ENCODE measurements around the gene ACTN1. TPM values are rescaled to one million over a fixed set of nuclear protein-coding genes. Genes with fewer than 3 reads are reported as not detected.

The ACTN1 gene
- total RNA-seq, 2 donors from 2014 or later: 106 to 185 TPM

GRCh38 chr14:68998062-68998461 is 19.0 kb upstream of the ACTN1 start:
- Histone ChIP-seq H3K9me3 (no peaks in the 10 kb centered on the region), H3K9ac (ENCODE audit: low read depth in 2 of 2, low read length in 2 of 2) (no peak overlapping the region), H3K27me3 (no peaks in the 10 kb centered on the region), H3K27ac (no peak overlapping the region), H3K4me3 (no peak overlapping the region), H3K36me3 (no peaks in the 10 kb centered on the region), H3K4me1 (no peaks in the 10 kb centered on the region)
- TF ChIP-seq, protein P1, sequence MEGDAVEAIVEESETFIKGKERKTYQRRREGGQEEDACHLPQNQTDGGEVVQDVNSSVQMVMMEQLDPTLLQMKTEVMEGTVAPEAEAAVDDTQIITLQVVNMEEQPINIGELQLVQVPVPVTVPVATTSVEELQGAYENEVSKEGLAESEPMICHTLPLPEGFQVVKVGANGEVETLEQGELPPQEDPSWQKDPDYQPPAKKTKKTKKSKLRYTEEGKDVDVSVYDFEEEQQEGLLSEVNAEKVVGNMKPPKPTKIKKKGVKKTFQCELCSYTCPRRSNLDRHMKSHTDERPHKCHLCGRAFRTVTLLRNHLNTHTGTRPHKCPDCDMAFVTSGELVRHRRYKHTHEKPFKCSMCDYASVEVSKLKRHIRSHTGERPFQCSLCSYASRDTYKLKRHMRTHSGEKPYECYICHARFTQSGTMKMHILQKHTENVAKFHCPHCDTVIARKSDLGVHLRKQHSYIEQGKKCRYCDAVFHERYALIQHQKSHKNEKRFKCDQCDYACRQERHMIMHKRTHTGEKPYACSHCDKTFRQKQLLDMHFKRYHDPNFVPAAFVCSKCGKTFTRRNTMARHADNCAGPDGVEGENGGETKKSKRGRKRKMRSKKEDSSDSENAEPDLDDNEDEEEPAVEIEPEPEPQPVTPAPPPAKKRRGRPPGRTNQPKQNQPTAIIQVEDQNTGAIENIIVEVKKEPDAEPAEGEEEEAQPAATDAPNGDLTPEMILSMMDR (IDR thresholded peaks at IDR 0.05): no peak
- intact Hi-C loops (cut with DNase I): no loop called here
- no peak for DNase-seq

- H3K27me3 ChIP-seq: no peaks in the 10 kb centered on the region
- no peaks in the 10 kb centered on the region for H3K9me3 ChIP-seq
Measured at GRCh38 chr14:68995731-68996130, 16.6 kb upstream of the ACTN1 start.

DNA sequence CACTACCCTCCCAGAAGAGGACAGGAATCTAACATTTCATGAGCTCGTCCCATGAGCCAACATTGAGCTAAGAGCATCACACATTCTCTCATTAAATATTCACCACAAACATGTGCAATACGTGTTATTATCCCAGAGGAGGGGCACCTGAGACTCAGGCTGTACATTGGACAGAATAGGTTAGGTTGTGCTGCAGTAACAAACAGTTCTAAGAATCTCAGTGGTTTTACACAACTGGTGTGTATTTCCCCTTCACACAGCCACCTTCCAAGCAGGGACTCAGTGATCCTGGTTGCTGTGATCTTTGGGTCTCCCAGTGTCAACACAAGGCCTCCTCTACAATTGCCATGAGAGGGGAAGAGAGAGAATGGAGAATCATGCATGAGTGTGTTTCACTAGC is 15.0 kb upstream of the ACTN1 start:
- Histone ChIP-seq H3K27ac (no peak overlapping the region), H3K4me1 (no peaks in the 10 kb centered on the region), H3K36me3 (no peaks in the 10 kb centered on the region), H3K9ac (ENCODE audit: low read depth in 2 of 2, low read length in 2 of 2) (no peak overlapping the region), H3K4me3 (no peak overlapping the region), H3K27me3 (no peaks in the 10 kb centered on the region), H3K9me3 (no peaks in the 10 kb centered on the region)
- no peak for DNase-seq
- intact Hi-C loops (cut with DNase I): no loop called here
- TF ChIP-seq, protein P1 (IDR thresholded peaks at IDR 0.05): no peak

More at GRCh38 chr14:68995731-68996130, 16.6 kb upstream of the ACTN1 start:
- no peak overlapping the region for H3K27ac ChIP-seq
- no peak for DNase-seq
- no peaks in the 10 kb centered on the region for H3K36me3 ChIP-seq
- intact Hi-C loops (cut with DNase I): no loop called here
- TF ChIP-seq, protein P1 (IDR thresholded peaks at IDR 0.05): no peak
- no peaks in the 10 kb centered on the region for H3K4me1 ChIP-seq
- no peak overlapping the region for H3K9ac ChIP-seq (ENCODE audit: low read depth in 2 of 2, low read length in 2 of 2)
- no peak overlapping the region for H3K4me3 ChIP-seq

GRCh38 chr14:68987653-68988036 is 8.5 kb upstream of the ACTN1 start:
- no peak for DNase-seq
- no peaks in the 10 kb centered on the region for H3K27me3 ChIP-seq
- H3K27ac ChIP-seq: no peak overlapping the region
- no peaks in the 10 kb centered on the region for H3K36me3 ChIP-seq
- TF ChIP-seq, protein P1 (IDR thresholded peaks at IDR 0.05): no peak
- intact Hi-C loops (cut with DNase I): no loop called here
- H3K4me3 ChIP-seq: no peak overlapping the region
- no peaks in the 10 kb centered on the region for H3K9me3 ChIP-seq
- no peaks in the 10 kb centered on the region for H3K4me1 ChIP-seq
- H3K9ac ChIP-seq (ENCODE audit: low read depth in 2 of 2, low read length in 2 of 2): no peak overlapping the region

DNA sequence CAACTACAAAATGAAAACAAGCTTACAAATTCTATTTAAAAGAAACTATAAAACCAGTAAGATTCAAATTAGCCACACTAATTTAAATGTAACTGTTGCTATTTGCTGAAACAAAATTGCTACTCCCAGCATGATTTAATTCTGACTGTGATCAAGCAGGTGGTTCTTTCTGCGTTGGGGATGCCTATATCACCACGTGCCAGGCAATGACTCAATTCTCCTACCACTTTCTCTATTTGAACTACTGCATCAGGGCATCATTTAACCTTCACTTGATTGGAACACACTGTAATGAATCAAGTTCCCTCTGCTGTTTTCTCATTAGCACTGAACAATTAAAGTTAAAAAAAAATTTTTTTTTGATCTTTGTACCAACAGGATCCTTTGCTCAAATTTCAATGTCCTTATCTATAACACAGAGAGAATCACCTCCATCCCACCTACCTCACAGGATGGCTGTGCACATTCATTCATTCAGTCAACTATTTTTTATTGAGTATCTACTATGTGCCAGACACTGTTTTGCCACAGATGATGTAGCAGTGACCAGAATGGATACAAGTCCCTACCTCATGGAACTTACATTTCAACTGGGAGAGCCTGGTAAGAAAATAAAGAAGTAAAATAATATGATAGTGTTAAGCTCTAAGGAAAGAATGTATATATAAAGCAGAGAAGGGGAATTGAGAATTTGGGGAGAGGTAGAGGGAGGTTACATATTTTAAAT is 8.0 kb upstream of the ACTN1 start:
- TF ChIP-seq, protein P1 (IDR thresholded peaks at IDR 0.05): no peak
- H3K27ac ChIP-seq: no peak overlapping the region
- no peaks in the 10 kb centered on the region for H3K36me3 ChIP-seq
- H3K9ac ChIP-seq (ENCODE audit: low read depth in 2 of 2, low read length in 2 of 2): no peak overlapping the region
- H3K27me3 ChIP-seq: no peaks in the 10 kb centered on the region
- intact Hi-C loops (cut with DNase I): no loop called here
- no peaks in the 10 kb centered on the region for H3K9me3 ChIP-seq
- H3K4me1 ChIP-seq: no peaks in the 10 kb centered on the region
- DNase-seq: no peak
- no peak overlapping the region for H3K4me3 ChIP-seq
